ENCODE data around the gene FBXL13.
"Not testable (repeated sequence)": the region's sequence is repeated elsewhere in the genome, so short reads cannot be mapped to it uniquely, and the experiment has no call there.

Gene FBXL13

GRCh38 chr7:102991540-102992214 lies 82.9 kb downstream of the FBXL13 start:
- H3K4me1 Mint-ChIP-seq (ENCODE audit: low read depth) = no peaks in the 10 kb centered on the region
- no peaks in the 10 kb centered on the region for H3K27me3 Mint-ChIP-seq
- no peaks in the 10 kb centered on the region for H3K9me3 Mint-ChIP-seq (ENCODE audit: low read depth)
- H3K36me3 Mint-ChIP-seq = no peaks in the 10 kb centered on the region
- H3K27ac Mint-ChIP-seq = no peak overlapping the region
- no peak overlapping the region for H3K4me3 Mint-ChIP-seq

- Mint-ChIP-seq H3K4me1 (ENCODE audit: low read depth) (no peaks in the 10 kb centered on the region), H3K27ac (no peak overlapping the region), H3K27me3 (no peaks in the 10 kb centered on the region), H3K9me3 (ENCODE audit: low read depth) (no peaks in the 10 kb centered on the region), H3K4me3 (no peak overlapping the region), H3K36me3 (no peaks in the 10 kb centered on the region)
Measured at GRCh38 chr7:102991077-102991539, 83.5 kb downstream of the FBXL13 start.

GRCh38 chr7:102990642-102991041 lies 84.0 kb downstream of the FBXL13 start:
- Mint-ChIP-seq H3K27me3 (no peaks in the 10 kb centered on the region), H3K9me3 (ENCODE audit: low read depth) (no peaks in the 10 kb centered on the region), H3K27ac (no peak overlapping the region), H3K36me3 (no peaks in the 10 kb centered on the region), H3K4me3 (no peak overlapping the region), H3K4me1 (ENCODE audit: low read depth) (no peaks in the 10 kb centered on the region)

- H3K4me3 Mint-ChIP-seq = no peak overlapping the region
- no peaks in the 10 kb centered on the region for H3K4me1 Mint-ChIP-seq (ENCODE audit: low read depth)
- no peaks in the 10 kb centered on the region for H3K36me3 Mint-ChIP-seq
- H3K27me3 Mint-ChIP-seq = no peaks in the 10 kb centered on the region
- no peak overlapping the region for H3K27ac Mint-ChIP-seq
- H3K9me3 Mint-ChIP-seq (ENCODE audit: low read depth) = no peaks in the 10 kb centered on the region
Measured at GRCh38 chr7:102988631-102989560, 85.7 kb downstream of the FBXL13 start.

- no peaks in the 10 kb centered on the region for H3K27me3 Mint-ChIP-seq
Measured at GRCh38 chr7:102988088-102988487, 86.5 kb downstream of the FBXL13 start.

GRCh38 chr7:102985176-102985783 lies 89.3 kb downstream of the FBXL13 start:
- Mint-ChIP-seq H3K4me1 (ENCODE audit: low read depth) (no peaks in the 10 kb centered on the region), H3K4me3 (no peak overlapping the region), H3K9me3 (ENCODE audit: low read depth) (no peaks in the 10 kb centered on the region), H3K27ac (no peak overlapping the region), H3K27me3 (no peaks in the 10 kb centered on the region), H3K36me3 (no peaks in the 10 kb centered on the region)

More at GRCh38 chr7:102988088-102988487, 86.5 kb downstream of the FBXL13 start:
- no peak overlapping the region for H3K27ac Mint-ChIP-seq
- no peaks in the 10 kb centered on the region for H3K9me3 Mint-ChIP-seq (ENCODE audit: low read depth)
- no peaks in the 10 kb centered on the region for H3K36me3 Mint-ChIP-seq
- H3K4me3 Mint-ChIP-seq = no peak overlapping the region
- no peaks in the 10 kb centered on the region for H3K4me1 Mint-ChIP-seq (ENCODE audit: low read depth)

GRCh38 chr7:102983602-102984001 lies 91.0 kb downstream of the FBXL13 start:
- no peaks in the 10 kb centered on the region for H3K4me1 Mint-ChIP-seq (ENCODE audit: low read depth)
- H3K36me3 Mint-ChIP-seq = peaks cover 2% of the 10 kb centered on the region
- no peak overlapping the region for H3K4me3 Mint-ChIP-seq
- no peaks in the 10 kb centered on the region for H3K27me3 Mint-ChIP-seq
- H3K27ac Mint-ChIP-seq = no peak overlapping the region
- H3K9me3 Mint-ChIP-seq (ENCODE audit: low read depth) = no peaks in the 10 kb centered on the region

GRCh38 chr7:102982235-102982634 lies 92.4 kb downstream of the FBXL13 start:
- Mint-ChIP-seq H3K27me3 (no peaks in the 10 kb centered on the region), H3K4me3 (no peak overlapping the region), H3K9me3 (ENCODE audit: low read depth) (no peaks in the 10 kb centered on the region), H3K4me1 (ENCODE audit: low read depth) (no peaks in the 10 kb centered on the region), H3K36me3 (peaks cover 2% of the 10 kb centered on the region), H3K27ac (no peak overlapping the region)

- no peaks in the 10 kb centered on the region for H3K27me3 Mint-ChIP-seq
- no peaks in the 10 kb centered on the region for H3K9me3 Mint-ChIP-seq (ENCODE audit: low read depth)
- no peak overlapping the region for H3K27ac Mint-ChIP-seq
- H3K4me3 Mint-ChIP-seq = no peak overlapping the region
- peaks cover 2% of the 10 kb centered on the region for H3K36me3 Mint-ChIP-seq
- H3K4me1 Mint-ChIP-seq (ENCODE audit: low read depth) = no peaks in the 10 kb centered on the region
Measured at GRCh38 chr7:102981451-102981850, 93.1 kb downstream of the FBXL13 start.

GRCh38 chr7:102979670-102980069 lies 94.9 kb downstream of the FBXL13 start:
- Mint-ChIP-seq H3K27me3 (no peaks in the 10 kb centered on the region), H3K4me3 (no peak overlapping the region), H3K27ac (no peak overlapping the region), H3K9me3 (ENCODE audit: low read depth) (no peaks in the 10 kb centered on the region), H3K4me1 (ENCODE audit: low read depth) (no peaks in the 10 kb centered on the region), H3K36me3 (peaks cover 2% of the 10 kb centered on the region)

- Mint-ChIP-seq H3K4me3 (no peak overlapping the region), H3K9me3 (ENCODE audit: low read depth) (no peaks in the 10 kb centered on the region), H3K36me3 (peaks cover 2% of the 10 kb centered on the region), H3K27ac (no peak overlapping the region), H3K27me3 (no peaks in the 10 kb centered on the region), H3K4me1 (ENCODE audit: low read depth) (no peaks in the 10 kb centered on the region)
Measured at GRCh38 chr7:102978284-102978683, 96.3 kb downstream of the FBXL13 start.

GRCh38 chr7:102977586-102977985 lies 97.0 kb downstream of the FBXL13 start:
- H3K27me3 Mint-ChIP-seq; H3K9me3 Mint-ChIP-seq (ENCODE audit: low read depth); H3K27ac Mint-ChIP-seq; H3K4me1 Mint-ChIP-seq (ENCODE audit: low read depth); H3K4me3 Mint-ChIP-seq; H3K36me3 Mint-ChIP-seq: not testable (repeated sequence)

GRCh38 chr7:102976493-102976892 lies 98.1 kb downstream of the FBXL13 start:
- no peak overlapping the region for H3K4me3 Mint-ChIP-seq
- H3K4me1 Mint-ChIP-seq (ENCODE audit: low read depth) = no peaks in the 10 kb centered on the region
- H3K9me3 Mint-ChIP-seq (ENCODE audit: low read depth) = no peaks in the 10 kb centered on the region
- H3K27me3 Mint-ChIP-seq = no peaks in the 10 kb centered on the region
- H3K27ac Mint-ChIP-seq = no peak overlapping the region
- peaks cover 2% of the 10 kb centered on the region for H3K36me3 Mint-ChIP-seq

GRCh38 chr7:102975854-102976253 lies 98.7 kb downstream of the FBXL13 start:
- Mint-ChIP-seq H3K4me3 (no peak overlapping the region), H3K27me3 (no peaks in the 10 kb centered on the region), H3K4me1 (ENCODE audit: low read depth) (no peaks in the 10 kb centered on the region), H3K36me3 (peaks cover 2% of the 10 kb centered on the region), H3K9me3 (ENCODE audit: low read depth) (no peaks in the 10 kb centered on the region), H3K27ac (no peak overlapping the region)

Measured in activated naive CD8-positive, alpha-beta T cell (primary cell).